NCI-H2196 treated with DMSO at 0.1 percent for 48 hours (cell line): ENCODE results near the gene NELFE.
A peak's percentile ranks its signal among the peaks of the same experiment; 100 is the strongest.
"Not testable (repeated sequence)": the region's sequence is repeated elsewhere in the genome, so short reads cannot be mapped to it uniquely, and the experiment has no call there.

Experiments used
- DNase-seq: peaks from one replicate; lab custom pipeline; 2025; ENCODE audit not compliant: unreplicated experiment; lab: John Stamatoyannopoulos, UW

NELFE gene

GRCh38 chr6:31952140-31952805 lies 6.5 kb downstream of the NELFE start:
- peak; percentile 24 for DNase-seq

DNA sequence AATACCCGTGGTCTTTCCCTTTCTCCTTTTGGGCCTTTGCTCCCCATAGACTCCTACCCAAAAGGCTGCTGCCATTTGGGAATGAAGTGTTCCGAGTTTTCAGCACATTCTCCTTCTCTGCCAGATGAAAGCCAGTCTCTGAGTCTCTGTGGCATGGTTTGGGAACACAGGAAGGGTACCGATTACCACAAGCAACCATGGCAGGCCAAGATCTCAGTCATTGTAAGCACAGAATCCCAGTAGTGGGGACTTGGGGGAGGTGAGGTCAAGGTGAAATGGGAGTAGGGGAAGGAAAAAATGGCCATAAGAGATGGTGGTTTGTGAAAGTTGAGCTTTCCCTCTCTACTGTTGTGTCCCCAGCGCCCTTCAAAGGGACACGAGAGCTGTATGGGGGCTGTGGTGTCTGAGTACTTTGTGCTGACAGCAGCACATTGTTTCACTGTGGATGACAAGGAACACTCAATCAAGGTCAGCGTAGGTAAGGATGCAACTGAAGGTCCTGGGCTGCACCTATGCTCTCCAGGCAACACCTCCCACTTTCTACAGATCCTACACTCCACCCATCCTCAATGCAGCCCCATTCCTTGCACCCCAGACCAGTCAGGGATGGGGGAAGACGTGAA lies 8.7 kb downstream of the NELFE start:
- no peak for DNase-seq

DNA sequence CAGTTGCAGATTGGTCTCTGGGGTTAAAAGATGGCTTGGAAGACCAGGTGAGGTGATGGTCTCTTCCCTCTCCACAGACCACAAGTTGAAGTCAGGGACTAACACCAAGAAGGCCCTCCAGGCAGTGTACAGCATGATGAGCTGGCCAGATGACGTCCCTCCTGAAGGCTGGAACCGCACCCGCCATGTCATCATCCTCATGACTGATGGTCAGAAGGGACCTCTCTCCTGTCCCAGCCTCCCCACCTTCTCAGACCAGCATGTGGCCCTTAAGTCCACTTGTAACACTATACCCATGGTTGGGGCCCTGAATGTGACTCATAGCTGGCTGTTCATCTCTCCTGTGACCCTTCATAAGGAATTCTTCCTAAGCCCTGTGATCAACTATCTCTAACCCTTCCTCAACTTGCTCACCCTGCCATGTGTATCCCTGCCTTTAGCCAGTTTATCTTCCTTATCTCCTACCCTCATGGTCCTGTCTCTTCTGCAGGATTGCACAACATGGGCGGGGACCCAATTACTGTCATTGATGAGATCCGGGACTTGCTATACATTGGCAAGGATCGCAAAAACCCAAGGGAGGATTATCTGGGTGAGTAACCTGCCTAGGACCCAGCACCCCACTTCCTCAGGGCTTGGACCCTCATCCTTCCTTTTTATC lies 9.9 kb downstream of the NELFE start:
- no peak for DNase-seq

- no peak for DNase-seq
These were observed 10.5 kb downstream of the NELFE start for GRCh38 chr6:31948306-31948705.

GRCh38 chr6:31947864-31948263 lies 10.9 kb downstream of the NELFE start:
- DNase-seq = no peak

DNA sequence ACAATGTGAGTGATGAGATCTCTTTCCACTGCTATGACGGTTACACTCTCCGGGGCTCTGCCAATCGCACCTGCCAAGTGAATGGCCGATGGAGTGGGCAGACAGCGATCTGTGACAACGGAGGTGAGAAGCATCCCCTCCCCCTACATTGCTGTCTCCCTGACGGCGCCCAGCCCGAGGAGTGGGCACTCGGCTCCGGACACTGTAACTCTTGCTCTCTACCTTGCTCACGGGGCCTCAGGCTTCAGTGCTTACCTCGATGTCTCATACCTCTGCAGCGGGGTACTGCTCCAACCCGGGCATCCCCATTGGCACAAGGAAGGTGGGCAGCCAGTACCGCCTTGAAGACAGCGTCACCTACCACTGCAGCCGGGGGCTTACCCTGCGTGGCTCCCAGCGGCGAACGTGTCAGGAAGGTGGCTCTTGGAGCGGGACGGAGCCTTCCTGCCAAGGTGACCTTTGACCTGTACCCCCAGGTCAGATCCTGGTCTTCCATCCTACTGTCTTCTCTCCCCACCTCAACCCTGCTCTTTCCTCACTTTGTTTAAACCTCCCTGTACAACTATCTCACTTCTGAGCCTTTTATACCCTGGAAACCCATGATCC lies 11.6 kb downstream of the NELFE start:
- no peak for DNase-seq

DNA sequence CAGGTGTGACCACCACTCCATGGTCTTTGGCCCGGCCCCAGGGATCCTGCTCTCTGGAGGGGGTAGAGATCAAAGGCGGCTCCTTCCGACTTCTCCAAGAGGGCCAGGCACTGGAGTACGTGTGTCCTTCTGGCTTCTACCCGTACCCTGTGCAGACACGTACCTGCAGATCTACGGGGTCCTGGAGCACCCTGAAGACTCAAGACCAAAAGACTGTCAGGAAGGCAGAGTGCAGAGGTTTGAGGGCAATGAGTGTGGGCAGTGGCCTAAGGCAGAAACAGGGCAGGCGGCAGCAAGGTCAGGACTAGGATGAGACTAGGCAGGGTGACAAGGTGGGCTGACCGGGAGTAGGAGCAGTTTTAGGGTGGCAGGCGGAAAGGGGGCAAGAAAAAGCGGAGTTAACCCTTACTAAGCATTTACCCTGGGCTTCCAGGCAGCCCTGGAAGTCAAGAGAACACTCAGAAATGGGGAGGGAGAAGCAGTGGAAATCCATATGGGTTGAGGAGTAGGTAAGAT lies 12.3 kb downstream of the NELFE start:
- no peak for DNase-seq

- no peak for DNase-seq
These were observed 13.0 kb downstream of the NELFE start, which contains the start of gene CFB for GRCh38 chr6:31945507-31946369. Gene CFB (plus strand): TSS chr6:31946095. CDS start chr6:31946222, 127 bp downstream.

GRCh38 chr6:31945154-31945506 lies 13.6 kb downstream of the NELFE start:
- no peak for DNase-seq

DNA sequence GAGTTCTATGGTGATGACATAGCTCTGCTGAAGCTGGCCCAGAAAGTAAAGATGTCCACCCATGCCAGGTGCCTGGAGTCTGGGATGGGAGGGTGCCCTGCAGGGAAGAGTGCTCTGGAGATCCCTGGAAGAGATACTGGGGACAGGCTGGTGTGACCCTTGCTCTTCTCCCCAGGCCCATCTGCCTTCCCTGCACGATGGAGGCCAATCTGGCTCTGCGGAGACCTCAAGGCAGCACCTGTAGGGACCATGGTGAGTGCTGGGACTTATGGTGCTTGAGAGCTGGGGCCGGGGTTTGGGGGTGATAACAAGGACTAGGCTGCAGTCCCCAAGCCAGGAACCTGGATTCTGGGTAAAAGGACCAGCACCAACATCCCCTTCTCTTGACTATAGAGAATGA lies 15.0 kb downstream of the NELFE start:
- DNase-seq = no peak

- DNase-seq = no peak
These were observed 18.5 kb downstream of the NELFE start for GRCh38 chr6:31940256-31940664.

DNA sequence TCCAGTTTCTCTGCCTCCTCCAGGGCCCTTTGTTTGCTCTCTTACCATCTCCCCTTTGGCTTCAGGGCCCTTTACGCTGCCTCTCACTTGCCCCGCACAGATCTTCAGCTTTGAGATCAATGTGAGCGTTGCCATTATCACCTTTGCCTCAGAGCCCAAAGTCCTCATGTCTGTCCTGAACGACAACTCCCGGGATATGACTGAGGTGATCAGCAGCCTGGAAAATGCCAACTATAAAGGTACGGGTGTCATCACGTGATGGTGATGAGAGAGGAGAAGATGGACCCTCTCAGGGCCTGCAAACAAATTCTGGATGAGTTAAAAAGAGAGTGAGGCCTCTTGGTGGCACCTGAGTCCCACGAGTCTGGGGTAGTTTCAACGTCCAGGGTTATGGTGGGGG lies 22.9 kb downstream of the NELFE start:
- DNase-seq = no peak

DNA sequence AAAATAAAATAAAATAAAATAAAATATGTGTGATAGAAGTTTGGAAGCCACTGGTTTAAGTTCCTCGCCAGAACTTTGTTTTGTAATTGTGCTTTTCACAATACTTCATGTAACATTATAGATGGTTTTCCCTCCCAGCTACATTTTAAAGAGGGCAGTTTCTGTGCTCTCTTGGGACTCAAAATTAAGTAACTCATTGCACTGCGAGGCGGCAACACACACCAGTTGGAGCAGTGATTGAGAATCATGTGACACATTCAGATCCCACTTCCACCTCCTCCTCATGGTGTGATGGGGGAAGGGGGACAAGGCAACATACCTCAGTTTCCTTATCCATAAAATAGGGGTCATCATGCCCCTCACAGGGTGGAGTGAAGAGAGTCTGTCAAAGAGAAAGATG lies 23.8 kb downstream of the NELFE start:
- DNase-seq = no peak

DNA sequence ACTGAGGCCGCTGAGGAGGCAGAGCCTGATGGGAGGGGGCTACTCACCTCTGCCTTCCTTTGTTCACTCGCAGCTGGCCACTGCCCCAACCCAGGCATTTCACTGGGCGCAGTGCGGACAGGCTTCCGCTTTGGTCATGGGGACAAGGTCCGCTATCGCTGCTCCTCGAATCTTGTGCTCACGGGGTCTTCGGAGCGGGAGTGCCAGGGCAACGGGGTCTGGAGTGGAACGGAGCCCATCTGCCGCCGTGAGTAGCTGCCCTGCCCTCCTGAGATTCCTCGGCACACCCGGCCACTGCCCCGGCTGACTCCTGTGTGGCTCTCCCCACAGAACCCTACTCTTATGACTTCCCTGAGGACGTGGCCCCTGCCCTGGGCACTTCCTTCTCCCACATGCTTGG lies 25.2 kb downstream of the NELFE start:
- no peak for DNase-seq

DNA sequence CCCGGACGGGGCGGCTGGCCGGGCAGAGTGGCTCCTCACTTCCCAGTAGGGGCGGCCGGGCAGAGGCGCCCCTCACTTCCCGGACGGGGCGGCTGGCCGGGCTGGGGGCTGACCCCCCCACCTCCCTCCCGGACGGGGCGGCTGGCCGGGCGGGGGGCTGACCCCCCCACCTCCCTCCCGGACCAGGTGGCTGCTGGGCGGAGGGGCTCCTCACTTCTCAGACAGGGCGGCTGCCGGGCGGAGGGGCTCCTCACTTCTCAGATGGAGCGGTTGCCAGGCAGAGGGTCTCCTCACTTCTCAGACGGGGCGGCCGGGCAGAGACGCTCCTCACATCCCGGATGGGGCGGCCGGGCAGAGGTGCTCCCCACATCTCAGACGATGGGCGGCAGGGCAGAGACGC lies 26.6 kb downstream of the NELFE start:
- DNase-seq = not testable (repeated sequence)

DNA sequence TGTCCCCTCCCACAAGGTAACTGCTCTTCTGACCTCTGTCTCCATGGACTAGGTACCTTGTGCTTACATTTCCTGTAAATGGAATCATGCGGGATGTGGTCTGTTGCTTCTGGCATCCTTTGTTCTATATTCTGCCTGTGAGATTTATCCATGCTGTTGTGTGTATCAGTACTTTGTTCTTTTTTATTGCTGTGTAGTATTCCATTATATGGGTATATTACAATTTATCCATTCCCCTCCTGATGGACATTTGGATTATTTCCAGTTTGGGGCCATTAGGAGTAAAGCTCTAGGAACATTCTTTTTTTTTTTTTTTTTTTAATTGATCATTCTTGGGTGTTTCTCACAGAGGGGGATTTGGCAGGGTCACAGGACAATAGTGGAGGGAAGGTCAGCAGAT lies 27.8 kb downstream of the NELFE start:
- DNase-seq = no peak

- no peak for DNase-seq
These were observed 30.2 kb downstream of the NELFE start for GRCh38 chr6:31928672-31928939.

DNA sequence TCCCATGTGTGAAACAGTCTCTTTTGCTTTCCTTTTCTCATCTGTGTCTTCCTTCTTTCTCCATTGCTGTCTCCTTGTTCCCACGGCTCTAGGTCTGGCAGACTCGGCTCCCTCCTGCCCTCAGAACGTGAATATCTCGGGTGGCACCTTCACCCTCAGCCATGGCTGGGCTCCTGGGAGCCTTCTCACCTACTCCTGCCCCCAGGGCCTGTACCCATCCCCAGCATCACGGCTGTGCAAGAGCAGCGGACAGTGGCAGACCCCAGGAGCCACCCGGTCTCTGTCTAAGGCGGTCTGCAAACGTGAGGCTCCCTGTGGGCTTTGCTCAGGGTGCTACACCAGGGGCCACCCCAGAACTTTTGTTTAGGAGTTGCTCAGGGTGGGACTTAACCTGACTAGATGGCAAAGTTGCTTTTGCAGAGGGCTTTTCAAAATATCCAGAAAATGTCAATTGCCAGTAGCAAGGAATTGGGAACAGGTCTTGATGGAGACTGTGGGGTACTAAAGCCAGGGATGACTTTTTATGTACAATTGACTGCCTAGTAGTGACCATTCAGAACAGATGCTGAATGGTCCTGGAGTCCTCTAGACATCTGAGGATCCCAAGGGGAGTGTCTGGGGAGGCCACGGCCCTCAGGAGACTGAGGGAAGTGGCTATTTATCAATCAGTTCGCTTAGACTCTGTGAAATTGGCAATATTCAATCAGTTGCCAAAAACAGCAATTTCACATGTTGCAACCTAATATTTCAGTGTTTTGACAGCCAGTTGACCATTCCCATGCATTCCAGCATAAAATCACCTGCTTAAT lies 30.7 kb downstream of the NELFE start:
- no peak for DNase-seq

DNA sequence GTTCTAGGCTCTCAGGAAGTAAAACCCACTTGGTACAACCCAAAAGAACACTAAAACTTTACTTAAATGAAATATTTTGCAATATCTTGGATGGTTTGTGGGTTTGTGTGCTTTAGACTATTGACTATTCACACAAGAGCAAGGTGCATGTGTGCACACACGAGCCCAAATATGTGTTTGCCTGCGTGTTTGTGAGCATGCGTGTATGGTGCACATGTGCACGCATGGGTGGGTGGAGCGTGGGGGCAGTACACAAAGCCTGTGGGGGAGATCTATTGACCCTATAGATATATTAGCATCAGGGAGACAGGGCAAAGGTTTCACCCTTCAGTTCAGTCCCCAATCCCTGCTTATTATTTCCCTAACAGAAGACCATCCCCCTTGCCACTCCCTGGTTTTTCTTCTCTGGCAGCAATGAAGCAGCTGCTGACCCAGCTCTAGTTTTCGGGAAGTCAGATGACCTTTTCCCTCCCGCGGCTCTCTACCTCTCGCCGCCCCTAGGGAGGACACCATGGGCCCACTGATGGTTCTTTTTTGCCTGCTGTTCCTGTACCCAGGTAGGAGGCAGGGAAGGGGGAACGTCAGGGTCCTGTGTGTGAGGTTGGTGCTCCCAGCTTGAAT lies 31.4 kb downstream of the NELFE start, which contains the start of gene C2:
TSS of gene C2 (plus strand) at position 476 of the 621 bp plus-strand sequence. CDS start at position 512, 36 bp downstream.
- DNase-seq = no peak

DNA sequence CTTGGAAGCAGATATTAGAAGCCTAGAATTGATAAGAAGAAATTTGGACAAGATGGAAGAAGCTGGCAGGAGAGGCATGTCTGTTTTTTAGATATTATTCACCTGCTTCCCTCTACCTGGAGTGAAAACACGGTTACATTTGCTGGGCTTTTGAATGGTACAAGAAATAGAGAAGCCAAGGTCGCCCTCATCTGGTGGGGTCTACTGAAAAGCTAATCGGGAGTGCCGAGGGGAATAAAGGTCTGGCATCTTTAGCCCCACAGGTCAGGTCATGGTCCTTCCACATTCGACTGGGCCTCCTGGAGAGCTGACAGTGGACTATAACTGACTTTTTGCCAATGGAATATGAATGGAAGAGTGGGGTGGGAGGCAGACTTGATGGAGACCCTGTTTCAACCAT lies 35.8 kb downstream of the NELFE start:
- DNase-seq = no peak
